ENCODE data around the gene RBMS1. TPM values are rescaled to one million over a fixed set of nuclear protein-coding genes. Genes with fewer than 3 reads are reported as not detected.

Gene RBMS1
- total RNA-seq, 1 donor from 2014 or later, result 28.4 TPM

DNA sequence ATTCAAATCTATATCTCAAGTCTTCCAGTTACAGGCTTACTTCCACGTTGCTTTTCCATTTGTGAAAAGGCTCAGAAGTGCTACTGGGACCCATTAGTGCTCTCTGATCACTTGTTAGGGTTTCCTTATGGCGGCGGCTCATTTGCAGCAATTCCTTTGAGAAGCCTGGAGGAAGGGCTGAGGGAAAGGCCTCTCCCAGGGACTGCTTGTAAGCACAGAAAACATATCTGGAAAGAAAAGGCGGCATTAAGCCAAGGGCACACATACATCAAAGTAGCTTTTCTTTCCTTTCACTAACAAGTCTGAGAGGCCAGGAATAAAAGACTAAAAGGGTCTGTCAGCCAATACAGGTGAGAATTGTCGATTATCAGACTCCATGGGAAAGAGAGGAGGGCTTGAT lies 254.2 kb downstream of the RBMS1 start:
- H3K9me3 Mint-ChIP-seq, result peaks cover 4% of the 10 kb centered on the region
- H3K27me3 Mint-ChIP-seq (ENCODE audit: low read depth), result no peaks in the 10 kb centered on the region
- no peak for DNase-seq (ENCODE audit: low read depth, low spot score)
- H3K36me3 Mint-ChIP-seq (ENCODE audit: low read depth), result no peaks in the 10 kb centered on the region
- H3K4me3 Mint-ChIP-seq, result no peak overlapping the region
- no peak overlapping the region for H3K27ac Mint-ChIP-seq (ENCODE audit: unreplicated experiment)
- H3K4me1 Mint-ChIP-seq, result peaks cover 7% of the 10 kb centered on the region
- TF ChIP-seq, protein P1, sequence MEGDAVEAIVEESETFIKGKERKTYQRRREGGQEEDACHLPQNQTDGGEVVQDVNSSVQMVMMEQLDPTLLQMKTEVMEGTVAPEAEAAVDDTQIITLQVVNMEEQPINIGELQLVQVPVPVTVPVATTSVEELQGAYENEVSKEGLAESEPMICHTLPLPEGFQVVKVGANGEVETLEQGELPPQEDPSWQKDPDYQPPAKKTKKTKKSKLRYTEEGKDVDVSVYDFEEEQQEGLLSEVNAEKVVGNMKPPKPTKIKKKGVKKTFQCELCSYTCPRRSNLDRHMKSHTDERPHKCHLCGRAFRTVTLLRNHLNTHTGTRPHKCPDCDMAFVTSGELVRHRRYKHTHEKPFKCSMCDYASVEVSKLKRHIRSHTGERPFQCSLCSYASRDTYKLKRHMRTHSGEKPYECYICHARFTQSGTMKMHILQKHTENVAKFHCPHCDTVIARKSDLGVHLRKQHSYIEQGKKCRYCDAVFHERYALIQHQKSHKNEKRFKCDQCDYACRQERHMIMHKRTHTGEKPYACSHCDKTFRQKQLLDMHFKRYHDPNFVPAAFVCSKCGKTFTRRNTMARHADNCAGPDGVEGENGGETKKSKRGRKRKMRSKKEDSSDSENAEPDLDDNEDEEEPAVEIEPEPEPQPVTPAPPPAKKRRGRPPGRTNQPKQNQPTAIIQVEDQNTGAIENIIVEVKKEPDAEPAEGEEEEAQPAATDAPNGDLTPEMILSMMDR (conservative IDR thresholded peaks at IDR 0.05), result no peak

DNA sequence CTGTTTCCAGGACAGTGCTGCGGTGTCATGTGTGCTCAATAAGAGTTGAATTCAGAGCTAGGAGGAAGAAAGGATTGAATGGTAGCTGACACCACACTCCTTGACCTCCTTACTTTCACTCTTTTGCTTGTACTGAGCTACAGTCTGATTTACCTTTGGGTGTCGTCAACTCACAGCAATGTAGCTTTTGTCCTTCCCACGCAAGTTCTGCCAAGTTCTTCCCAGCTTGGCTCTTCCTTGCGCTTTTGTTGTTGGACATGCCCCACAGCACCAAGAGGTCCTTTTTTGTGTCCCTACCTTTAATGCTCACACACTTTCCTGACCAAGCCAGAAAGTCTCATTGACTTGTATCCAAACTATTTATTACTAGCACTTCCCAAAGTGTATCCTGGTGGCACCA lies 255.2 kb downstream of the RBMS1 start:
- peaks cover 4% of the 10 kb centered on the region for H3K9me3 Mint-ChIP-seq
- TF ChIP-seq, protein P1 (conservative IDR thresholded peaks at IDR 0.05), result no peak
- no peak overlapping the region for H3K4me3 Mint-ChIP-seq

DNA sequence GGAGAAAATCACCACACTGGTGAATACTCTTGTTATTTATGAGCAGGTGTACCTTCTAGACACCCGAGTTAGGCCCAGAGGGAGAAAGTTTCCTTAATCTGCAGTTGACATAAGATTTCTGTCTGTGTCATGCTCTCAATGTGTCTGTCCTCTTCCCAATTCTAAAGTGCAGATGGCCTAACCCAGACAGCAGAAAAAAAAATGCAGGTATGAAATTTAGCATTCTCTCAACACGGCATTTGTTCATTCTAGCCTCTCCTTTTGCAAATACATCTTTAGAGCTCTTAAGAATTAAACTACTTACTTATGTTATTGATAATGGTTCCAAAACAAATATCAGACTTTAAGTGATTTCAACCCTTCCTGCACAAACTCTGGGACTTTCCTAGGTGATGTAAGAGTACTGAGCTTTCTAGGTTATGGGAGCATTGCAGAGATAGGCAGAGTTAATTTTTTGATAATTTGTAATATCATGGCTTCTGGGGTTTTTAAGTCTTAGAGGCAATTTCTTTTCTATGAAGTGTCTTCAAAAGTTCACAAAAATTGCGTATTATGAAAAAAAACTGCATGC lies 260.6 kb downstream of the RBMS1 start:
- Mint-ChIP-seq H3K27ac (ENCODE audit: unreplicated experiment) (no peak overlapping the region), H3K4me1 (no peaks in the 10 kb centered on the region), H3K36me3 (ENCODE audit: low read depth) (no peaks in the 10 kb centered on the region), H3K4me3 (no peak overlapping the region), H3K9me3 (no peaks in the 10 kb centered on the region), H3K27me3 (ENCODE audit: low read depth) (no peaks in the 10 kb centered on the region)
- no peak for DNase-seq (ENCODE audit: low read depth, low spot score)
- TF ChIP-seq, protein P1 (conservative IDR thresholded peaks at IDR 0.05), result no peak

More for the DNA sequence above, 255.2 kb downstream of the RBMS1 start:
- Mint-ChIP-seq H3K4me1 (peaks cover 4% of the 10 kb centered on the region), H3K27me3 (ENCODE audit: low read depth) (no peaks in the 10 kb centered on the region), H3K36me3 (ENCODE audit: low read depth) (no peaks in the 10 kb centered on the region), H3K27ac (ENCODE audit: unreplicated experiment) (peak overlapping the region; percentile 31)
- no peak for DNase-seq (ENCODE audit: low read depth, low spot score)

DNA sequence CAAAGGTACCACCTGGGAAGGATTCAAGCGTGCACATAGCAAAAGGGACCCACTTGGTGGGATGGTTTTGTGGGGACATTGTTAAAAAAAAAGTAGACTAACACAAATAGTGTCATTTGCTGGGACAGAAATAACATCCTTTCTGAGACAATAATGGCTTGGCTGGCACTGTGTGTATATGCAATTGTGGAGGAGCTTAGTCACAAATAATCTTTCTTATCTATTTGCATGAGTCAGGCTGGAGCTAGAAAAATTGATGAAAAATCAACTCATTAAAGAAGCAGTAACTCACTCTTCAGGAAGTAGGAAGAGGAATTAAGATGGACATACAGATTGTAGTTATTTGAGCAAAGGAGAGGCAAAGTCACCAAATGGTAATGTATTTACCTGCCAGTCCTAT lies 264.0 kb downstream of the RBMS1 start:
- H3K4me3 Mint-ChIP-seq, result no peak overlapping the region
- no peak for DNase-seq (ENCODE audit: low read depth, low spot score)
- no peaks in the 10 kb centered on the region for H3K27me3 Mint-ChIP-seq (ENCODE audit: low read depth)
- peaks cover 21% of the 10 kb centered on the region for H3K4me1 Mint-ChIP-seq
- H3K36me3 Mint-ChIP-seq (ENCODE audit: low read depth), result no peaks in the 10 kb centered on the region
- TF ChIP-seq, protein P1 (conservative IDR thresholded peaks at IDR 0.05), result no peak
- H3K27ac Mint-ChIP-seq (ENCODE audit: unreplicated experiment), result no peak overlapping the region
- H3K9me3 Mint-ChIP-seq, result no peaks in the 10 kb centered on the region

DNA sequence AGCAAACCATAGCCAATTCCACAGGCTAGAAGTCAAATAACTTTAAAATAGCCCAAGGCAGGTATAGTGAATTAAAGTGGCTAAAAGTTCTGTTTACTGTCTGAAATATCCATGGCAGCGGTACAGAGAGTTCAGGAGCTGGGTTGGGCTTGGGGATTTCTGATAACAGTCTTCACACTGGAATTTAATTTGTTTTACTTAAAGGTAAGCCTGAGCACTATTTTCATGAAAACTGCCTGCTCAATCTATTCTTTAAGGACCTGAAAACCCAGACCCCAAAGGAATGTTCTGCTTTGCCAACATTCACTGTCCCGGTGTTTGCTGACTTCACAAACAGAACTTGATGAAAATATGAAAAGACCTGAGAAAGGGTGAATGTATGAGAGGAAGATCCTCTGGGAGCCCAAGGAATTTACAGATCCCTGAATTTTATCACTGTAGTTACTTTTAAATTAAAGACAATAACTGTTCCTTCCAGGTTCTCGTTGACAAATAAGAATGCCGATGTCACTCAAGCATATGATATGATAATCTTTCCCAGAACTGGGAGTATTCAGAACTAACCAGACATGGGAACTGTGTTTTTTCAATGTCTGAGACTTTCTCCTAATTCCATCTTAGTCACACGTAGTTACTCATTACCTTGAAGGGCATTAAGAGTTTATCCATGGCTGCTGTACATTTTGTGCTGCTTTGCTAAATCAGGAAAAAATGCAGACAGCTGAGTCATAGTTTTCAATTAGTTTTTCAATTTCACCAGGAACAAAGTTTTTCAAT lies 265.3 kb downstream of the RBMS1 start:
- TF ChIP-seq, protein P1 (conservative IDR thresholded peaks at IDR 0.05), result no peak
- H3K4me3 Mint-ChIP-seq, result no peak overlapping the region
- H3K36me3 Mint-ChIP-seq (ENCODE audit: low read depth), result no peaks in the 10 kb centered on the region
- H3K27ac Mint-ChIP-seq (ENCODE audit: unreplicated experiment), result no peak overlapping the region
- no peaks in the 10 kb centered on the region for H3K9me3 Mint-ChIP-seq
- H3K4me1 Mint-ChIP-seq, result peaks cover 21% of the 10 kb centered on the region
- DNase-seq (ENCODE audit: low read depth, low spot score), result no peak
- no peaks in the 10 kb centered on the region for H3K27me3 Mint-ChIP-seq (ENCODE audit: low read depth)
